ENCODE data around the gene ROBO2.

Gene ROBO2

DNA sequence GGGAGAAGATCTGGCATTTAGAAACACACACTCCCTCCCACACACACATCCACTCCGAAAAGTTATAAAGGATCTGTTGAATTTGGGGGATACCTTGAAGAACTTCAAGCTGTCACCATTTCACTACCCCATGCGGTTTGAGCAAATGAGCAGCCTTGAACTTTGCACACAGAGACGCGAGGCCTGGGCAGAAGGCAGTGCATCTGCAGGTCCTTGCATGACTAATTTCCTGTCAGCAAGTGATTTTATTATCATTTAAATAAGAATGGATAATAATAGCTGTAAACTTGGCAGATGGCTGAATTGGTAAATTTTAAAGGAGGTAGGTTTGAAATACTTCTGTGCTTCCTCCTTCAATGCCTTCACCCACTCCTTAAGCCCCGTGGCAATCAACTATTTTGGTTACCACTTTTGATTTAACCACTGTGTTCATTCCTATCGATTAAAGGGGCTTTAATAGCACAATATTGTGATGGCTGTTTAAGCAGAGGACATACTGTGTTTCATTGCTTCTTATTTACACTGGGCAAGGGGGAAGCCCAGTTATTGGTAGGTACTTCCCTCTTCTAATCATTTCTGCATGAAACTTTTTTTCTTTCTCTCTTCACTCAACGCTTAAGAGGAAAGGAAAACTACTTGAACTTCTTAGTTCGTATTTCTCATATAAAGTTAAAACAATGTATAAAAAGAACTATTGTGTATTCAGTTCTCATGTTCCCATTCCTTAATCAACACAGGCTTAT, 108.1 kb downstream of the ROBO2 start:
- no peak for DNase-seq (ENCODE audit: low spot score)
- TF ChIP-seq, protein P1, sequence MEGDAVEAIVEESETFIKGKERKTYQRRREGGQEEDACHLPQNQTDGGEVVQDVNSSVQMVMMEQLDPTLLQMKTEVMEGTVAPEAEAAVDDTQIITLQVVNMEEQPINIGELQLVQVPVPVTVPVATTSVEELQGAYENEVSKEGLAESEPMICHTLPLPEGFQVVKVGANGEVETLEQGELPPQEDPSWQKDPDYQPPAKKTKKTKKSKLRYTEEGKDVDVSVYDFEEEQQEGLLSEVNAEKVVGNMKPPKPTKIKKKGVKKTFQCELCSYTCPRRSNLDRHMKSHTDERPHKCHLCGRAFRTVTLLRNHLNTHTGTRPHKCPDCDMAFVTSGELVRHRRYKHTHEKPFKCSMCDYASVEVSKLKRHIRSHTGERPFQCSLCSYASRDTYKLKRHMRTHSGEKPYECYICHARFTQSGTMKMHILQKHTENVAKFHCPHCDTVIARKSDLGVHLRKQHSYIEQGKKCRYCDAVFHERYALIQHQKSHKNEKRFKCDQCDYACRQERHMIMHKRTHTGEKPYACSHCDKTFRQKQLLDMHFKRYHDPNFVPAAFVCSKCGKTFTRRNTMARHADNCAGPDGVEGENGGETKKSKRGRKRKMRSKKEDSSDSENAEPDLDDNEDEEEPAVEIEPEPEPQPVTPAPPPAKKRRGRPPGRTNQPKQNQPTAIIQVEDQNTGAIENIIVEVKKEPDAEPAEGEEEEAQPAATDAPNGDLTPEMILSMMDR (IDR thresholded peaks at IDR 0.05; ENCODE audit: borderline replicate concordance, control extremely low read depth, extremely low read depth, insufficient read depth, missing control alignments) = no peak
- in situ Hi-C loops (cut with MboI; ENCODE audit: low sequenced_read_pairs, unreplicated experiment) = no loop called here

GRCh38 chr3:77149382-77149781, 109.5 kb downstream of the ROBO2 start:
- DNase-seq (ENCODE audit: low spot score) = no peak
- TF ChIP-seq, protein P1 (IDR thresholded peaks at IDR 0.05; ENCODE audit: borderline replicate concordance, control extremely low read depth, extremely low read depth, insufficient read depth, missing control alignments) = no peak
- in situ Hi-C loops (cut with MboI; ENCODE audit: low sequenced_read_pairs, unreplicated experiment) = no loop called here

DNA sequence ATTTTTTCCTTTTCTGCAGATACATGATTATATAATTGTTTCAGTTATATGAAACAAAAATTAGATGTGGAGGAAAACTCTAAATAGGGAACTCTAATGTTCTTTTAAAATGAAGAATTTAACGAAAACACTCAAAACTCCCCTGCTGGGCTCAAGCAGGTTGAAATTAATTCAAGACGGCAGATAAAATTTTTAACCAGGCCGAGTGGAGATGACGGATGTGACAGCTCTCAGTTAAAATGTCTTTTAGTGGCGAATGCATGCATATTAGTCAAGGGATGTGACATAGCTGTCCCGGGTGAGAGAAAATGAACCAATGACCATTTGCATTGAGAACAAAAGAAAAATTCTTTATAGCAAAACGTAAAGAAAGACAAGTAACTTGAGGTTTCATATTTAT, 110.1 kb downstream of the ROBO2 start:
- no peak for DNase-seq (ENCODE audit: low spot score)

DNA sequence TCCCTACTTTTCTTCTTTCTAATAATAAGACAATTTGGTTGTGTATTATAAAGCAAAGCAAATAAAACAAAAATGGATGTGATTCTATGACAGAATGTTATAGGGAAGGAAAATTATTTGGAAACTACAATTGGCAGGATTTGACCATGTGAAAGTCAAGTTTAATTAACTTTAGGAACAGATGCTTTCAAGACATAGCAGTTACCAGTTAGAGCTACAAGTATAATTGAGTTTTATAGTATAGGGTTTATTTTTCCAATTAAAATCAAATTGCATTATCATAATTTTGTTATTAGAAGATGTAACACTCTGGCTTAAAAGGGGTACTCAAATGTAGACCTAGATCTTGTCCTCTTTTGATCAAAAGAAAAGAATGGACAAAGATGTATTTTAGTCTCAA, 110.9 kb downstream of the ROBO2 start:
- DNase-seq (ENCODE audit: low spot score) = no peak
- TF ChIP-seq, protein P1 (IDR thresholded peaks at IDR 0.05; ENCODE audit: borderline replicate concordance, control extremely low read depth, extremely low read depth, insufficient read depth, missing control alignments) = no peak
- in situ Hi-C loops (cut with MboI; ENCODE audit: low sequenced_read_pairs, unreplicated experiment) = no loop called here

More for the DNA sequence above, 110.1 kb downstream of the ROBO2 start:
- in situ Hi-C loops (cut with MboI; ENCODE audit: low sequenced_read_pairs, unreplicated experiment) = no loop called here
- TF ChIP-seq, protein P1 (IDR thresholded peaks at IDR 0.05; ENCODE audit: borderline replicate concordance, control extremely low read depth, extremely low read depth, insufficient read depth, missing control alignments) = no peak

DNA sequence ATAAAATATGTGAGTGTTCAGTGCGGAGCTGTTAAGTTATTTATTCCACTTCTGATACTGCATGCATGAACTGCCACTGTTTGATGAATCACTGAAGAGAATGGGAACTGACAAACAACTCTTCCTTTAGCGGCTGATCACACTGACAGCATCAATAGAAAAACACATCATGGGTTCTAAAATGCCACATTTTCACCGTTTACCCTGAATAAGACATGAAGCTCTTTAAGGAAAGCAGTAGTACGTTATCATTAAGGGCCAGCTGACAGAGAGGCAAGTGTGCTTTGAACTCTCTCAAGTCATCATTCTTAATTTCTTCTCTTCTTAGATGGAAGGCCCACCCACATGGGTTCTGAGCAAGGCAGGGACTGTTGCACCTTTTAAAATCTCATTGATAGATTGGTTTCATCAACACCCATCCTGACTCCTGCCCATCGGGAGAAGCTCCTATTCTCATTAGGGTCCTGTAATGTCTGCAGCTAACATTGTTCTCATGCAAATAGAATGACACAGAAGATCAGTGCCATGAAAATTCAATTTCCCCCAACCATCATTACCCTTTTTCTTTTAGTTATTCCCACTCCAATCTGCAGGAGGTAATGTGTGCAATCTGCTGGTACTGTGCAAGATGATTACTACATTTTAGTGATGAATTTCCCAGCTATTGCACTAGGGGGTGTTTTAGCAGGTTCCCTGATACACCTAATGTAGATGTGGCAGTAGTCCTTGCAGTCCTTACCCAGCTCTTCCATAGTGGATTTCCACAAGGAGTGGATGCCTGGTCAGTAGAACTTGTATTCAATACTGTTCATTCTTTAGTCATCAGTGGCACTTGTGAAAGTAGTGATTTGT, 119.1 kb downstream of the ROBO2 start:
- TF ChIP-seq, protein P1 (IDR thresholded peaks at IDR 0.05; ENCODE audit: borderline replicate concordance, control extremely low read depth, extremely low read depth, insufficient read depth, missing control alignments) = no peak
- DNase-seq (ENCODE audit: low spot score) = no peak

GRCh38 chr3:77160931-77161497, 121.1 kb downstream of the ROBO2 start:
- TF ChIP-seq, protein P1 (IDR thresholded peaks at IDR 0.05; ENCODE audit: borderline replicate concordance, control extremely low read depth, extremely low read depth, insufficient read depth, missing control alignments) = no peak
- DNase-seq (ENCODE audit: low spot score) = no peak
- in situ Hi-C loops (cut with MboI; ENCODE audit: low sequenced_read_pairs, unreplicated experiment) = no loop called here

More for the DNA sequence above, 119.1 kb downstream of the ROBO2 start:
- in situ Hi-C loops (cut with MboI; ENCODE audit: low sequenced_read_pairs, unreplicated experiment) = no loop called here
